HepG2 (cell line): ENCODE results near the gene TLK1. TPM values are rescaled to one million over a fixed set of nuclear protein-coding genes. Genes with fewer than 3 reads are reported as not detected.

Experiments used
- ATAC-seq: fragments of 200-7000 bp; cut with Tn5 transposase; 3 replicates; pipeline ENCODE4 v1.9.1; 2020; ENCODE audit warnings: mild to moderate bottlenecking, moderate library complexity
- BruUV-seq: library from RNA; stranded (reverse); fragments of 400-500 nt; replicated peaks from 2 replicates; lab custom pipeline; 2021; lab: Mats Ljungman, UMichigan
- CTCF ChIA-PET: fragments of 300-600 bp; formaldehyde crosslinking; extraction: SDS; loops from one replicate; lab custom pipeline; 2021; ENCODE audit warnings: low total read pairs, inconsistent platforms, low intra/inter-chr PET ratio; lab: Yijun Ruan, JAX
- POLR2A ChIA-PET: fragments of 350-600 bp; sonication (Branson Sonifier 250); formaldehyde crosslinking; loops from one replicate; lab custom pipeline; 2020; ENCODE audit warnings: antibody characterized with exemption, inconsistent platforms; lab: Yijun Ruan, JAX
- DNase-seq: peaks from one replicate; pipeline ENCODE4 v3.0.0-alpha.2; 2015; ENCODE audit warnings: low spot score
- FAIRE-seq: peaks from 3 replicates; lab custom pipeline; 2011; peaks lifted over from hg19 to GRCh38; lab: Jason Lieb, UNC
- H2AFZ ChIP-seq: one replicate; pipeline ENCODE4 v1.6.1; 2011; ENCODE audit warnings: low read length, inconsistent platforms
- H3K27ac ChIP-seq: fragments of 300-600 bp; 3 replicates; pipeline ENCODE4 v1.8.0; 2011; ENCODE audit warnings: mixed run types, mild to moderate bottlenecking, mixed read lengths, low read length, inconsistent platforms; ENCODE audit not compliant: insufficient read depth; ENCODE audit errors: extremely low read length
- H3K27me3 ChIP-seq, 2 experiments: fragments of 200-600 bp in 1 of 2; 2 replicates in 1 of 2; 3 replicates in 1 of 2; pipeline versions ENCODE4 v1.6.0 to v1.8.0; 2011; ENCODE audit warnings: low read length in 2 of 2, mild to moderate bottlenecking in 2 of 2, moderate library complexity in 2 of 2, inconsistent platforms in 1 of 2; ENCODE audit not compliant: insufficient read depth in 2 of 2, control insufficient read depth in 1 of 2
- H3K36me3 ChIP-seq, 2 experiments: fragments of 200-600 bp in 1 of 2; replicated peaks in 1 of 2; 2 replicates in 1 of 2; 3 replicates in 1 of 2; pipeline versions ENCODE4 v1.5.1 to v1.8.0; 2011; ENCODE audit warnings: low read length in 2 of 2, inconsistent platforms in 1 of 2; ENCODE audit not compliant: insufficient read depth in 2 of 2, control insufficient read depth in 1 of 2
- H3K4me1 ChIP-seq: 2 replicates; pipeline ENCODE4 v1.5.1; 2012; ENCODE audit warnings: low read length, inconsistent platforms; ENCODE audit not compliant: insufficient read depth
- H3K4me2 ChIP-seq: 2 replicates; pipeline ENCODE4 v1.6.0; 2011; ENCODE audit warnings: low read depth, low read length, inconsistent platforms
- H3K4me3 ChIP-seq, 3 experiments: fragments of 200-600 bp in 1 of 3; sonication (generic), shearing (Covaris generic) in 1 of 3; replicated peaks in 1 of 3; 2 replicates each; pipeline ENCODE4 v1.5.1; 2011 to 2016; ENCODE audit warnings: low read length in 3 of 3, inconsistent platforms in 2 of 3, low read depth in 2 of 3, mild to moderate bottlenecking in 2 of 3, control low read depth in 1 of 3, mixed read lengths in 1 of 3; ENCODE audit not compliant: insufficient read depth in 1 of 3
- H3K79me2 ChIP-seq: one replicate; pipeline ENCODE4 v1.6.1; 2011; ENCODE audit warnings: low read length, inconsistent platforms; ENCODE audit not compliant: insufficient read depth
- H3K9ac ChIP-seq: 2 replicates; pipeline ENCODE4 v1.6.0; 2011; ENCODE audit warnings: mild to moderate bottlenecking, low read depth, low read length, inconsistent platforms; ENCODE audit not compliant: insufficient read depth
- H3K9me3 ChIP-seq: 2 replicates; pipeline ENCODE4 v1.5.1; 2012; ENCODE audit warnings: mild to moderate bottlenecking, low read length
- H4K20me1 ChIP-seq: 2 replicates; pipeline ENCODE4 v1.6.0; 2011; ENCODE audit warnings: inconsistent platforms, mild to moderate bottlenecking, low read length, moderate library complexity; ENCODE audit not compliant: insufficient read depth
- GFI1 ChIP-seq: sonication (generic); formaldehyde crosslinking; IDR thresholded peaks from 2 replicates; pipeline ENCODE4 v1.5.0; 2020; ENCODE audit warnings: missing genetic modification reagents, mild to moderate bottlenecking, borderline replicate concordance
- HCFC1 ChIP-seq: fragments of 150-350 bp; IDR thresholded peaks from 2 replicates; pipeline ENCODE4 v1.6.1; 2014; ENCODE audit warnings: low read depth, low read length
- HNF4G ChIP-seq, 2 experiments: sonication (generic) in 1 of 2; formaldehyde crosslinking in 1 of 2; IDR thresholded peaks; 2 replicates each; pipeline versions ENCODE4 v1.4.0 to v1.6.1; 2011 to 2020; ENCODE audit warnings: borderline replicate concordance in 2 of 2, low read depth in 2 of 2, mild to moderate bottlenecking in 2 of 2, low read length in 1 of 2, missing genetic modification reagents in 1 of 2, moderate library complexity in 1 of 2
- MAFF ChIP-seq: IDR thresholded peaks from 2 replicates; pipeline ENCODE4 v1.6.1; 2011; ENCODE audit warnings: low read depth, low read length, improper control_type of control experiment
- MAZ ChIP-seq, 2 experiments: sonication (generic) in 1 of 2; formaldehyde crosslinking in 1 of 2; IDR thresholded peaks; 2 replicates each; pipeline versions ENCODE4 v1.5.0 to v1.6.1; 2012 to 2020; ENCODE audit warnings: low read depth in 2 of 2, mild to moderate bottlenecking in 2 of 2, borderline replicate concordance in 1 of 2, improper control_type of control experiment in 1 of 2, low read length in 1 of 2, missing genetic modification reagents in 1 of 2, moderate library complexity in 1 of 2
- RFXANK ChIP-seq: IDR thresholded peaks from 2 replicates; pipeline ENCODE4 v1.6.1; 2016
- TBX3 ChIP-seq: fragments of 450-650 bp; IDR thresholded peaks from 2 replicates; pipeline ENCODE4 v1.6.1; 2017; ENCODE audit warnings: antibody characterized with exemption, mild to moderate bottlenecking, inconsistent platforms, borderline replicate concordance
- YEATS4 ChIP-seq: sonication (generic); formaldehyde crosslinking; IDR thresholded peaks from 2 replicates; pipeline ENCODE4 v1.4.0; 2020; ENCODE audit warnings: missing genetic modification reagents, borderline replicate concordance
- ZNF274 ChIP-seq: sonication (generic); formaldehyde crosslinking; IDR thresholded peaks from 2 replicates; pipeline ENCODE4 v1.5.1; 2020; ENCODE audit warnings: mild to moderate bottlenecking, missing genetic modification reagents
- ZNF670 ChIP-seq: sonication (generic); formaldehyde crosslinking; IDR thresholded peaks from 2 replicates; pipeline ENCODE4 v1.8.0; 2022; ENCODE audit warnings: mild to moderate bottlenecking, missing genetic modification reagents, borderline replicate concordance
- WGBS: methylation state at CpG from one replicate; pipeline ENCODE4 v1.1.6; 2017; ENCODE audit warnings: low lambda C conversion rate; 5-methylcytosine and 5-hydroxymethylcytosine counted together
- in situ Hi-C: cut with HindIII; loops from 2 replicates; pipeline ENCODE4 v1.10.0; 2017; ENCODE audit warnings: low pct_unique_long_range_greater_than_20kb; ENCODE audit not compliant: extremely low pct_ligation_motif_present
- intact Hi-C: fragments of 100-400 bp; cut with micrococcal nuclease; formaldehyde crosslinking; loops from one replicate; pipeline ENCODE4 v1.10.0; 2022; ENCODE audit not compliant: unreplicated experiment
- polyA plus RNA-seq, 8 experiments: library from polyadenylated mRNA; depleted of rRNA in 3 of 8; stranded (reverse) in 7 of 8; unstranded in 1 of 8; fragments of >200 nt; fragmentation: Illumina TruSeq in 4 of 8; extraction: Trizol in 4 of 8; gene quantifications; 2 replicates each; pipeline versions ENCODE4 v1.2.1 to v1.2.3, GENCODE V29; 2011 to 2016; ENCODE audit warnings: low read depth in 4 of 8, missing spikeins in 1 of 8, mixed read lengths in 1 of 8; ENCODE audit not compliant: insufficient read depth in 1 of 8
- total RNA-seq, 5 experiments: library from RNA; depleted of rRNA; stranded (reverse); fragments of >200 nt; fragmentation: Illumina TruSeq; extraction: Trizol; gene quantifications; 2 replicates each; pipeline ENCODE4 v1.2.3, GENCODE V29; 2016; ENCODE audit warnings: low read depth in 1 of 5
- TF ChIP-seq, protein P1 (sequence below): sonication (generic); formaldehyde crosslinking; IDR thresholded peaks from 2 replicates; pipeline ENCODE4; 2020; ENCODE audit warnings: missing genetic modification reagents, mild to moderate bottlenecking, borderline replicate concordance
- TF ChIP-seq, protein P2 (sequence below): sonication (generic); formaldehyde crosslinking; IDR thresholded peaks from 2 replicates; pipeline ENCODE4 v1.4.0; 2020; ENCODE audit warnings: mild to moderate bottlenecking, missing genetic modification reagents

The TLK1 gene
- total and polyA plus RNA-seq, 2 of the 13 experiments (the other 11 are each of a cell fraction or from before 2014, with no cell fraction given), result 16.8 to 28.7 TPM

DNA sequence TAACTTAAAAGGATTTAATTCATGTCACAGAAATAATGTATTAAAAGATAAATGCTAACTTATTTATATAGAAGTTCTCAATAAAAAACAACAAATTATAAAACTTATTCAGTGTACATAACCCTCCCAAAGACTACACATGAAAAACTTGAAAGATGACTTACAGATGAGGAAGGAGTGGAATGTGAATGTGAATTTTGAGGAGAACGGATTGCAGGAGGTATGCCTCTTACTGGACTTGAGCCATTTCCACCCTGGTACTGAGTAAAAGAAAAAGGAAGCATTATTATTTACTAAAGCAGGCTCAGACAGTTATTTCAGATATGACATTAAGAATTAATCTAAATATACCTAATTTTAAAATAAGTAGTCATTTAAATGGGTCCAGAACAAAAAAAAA, 104.4 kb downstream of the TLK1 start:
- intact Hi-C loops (loop anchor here (10.0 kb wide), 1 partner anchor 358 kb away; no protein-coding TSS in a partner anchor), in situ Hi-C loops (no loop called here)
- POLR2A ChIA-PET, result no interaction called here
- WGBS, result 95% methylated on average over 1 of the region's 1 CpG
- TF ChIP-seq ZNF274 (CRISPR knock-in tag), result no peak
- TF ChIP-seq YEATS4 (CRISPR knock-in tag), result no peak
- no peak for TF ChIP-seq RFXANK (CRISPR knock-in tag)
- TF ChIP-seq MAFF, result no peak
- TF ChIP-seq GFI1 (CRISPR knock-in tag), result no peak
- TF ChIP-seq, protein P1, sequence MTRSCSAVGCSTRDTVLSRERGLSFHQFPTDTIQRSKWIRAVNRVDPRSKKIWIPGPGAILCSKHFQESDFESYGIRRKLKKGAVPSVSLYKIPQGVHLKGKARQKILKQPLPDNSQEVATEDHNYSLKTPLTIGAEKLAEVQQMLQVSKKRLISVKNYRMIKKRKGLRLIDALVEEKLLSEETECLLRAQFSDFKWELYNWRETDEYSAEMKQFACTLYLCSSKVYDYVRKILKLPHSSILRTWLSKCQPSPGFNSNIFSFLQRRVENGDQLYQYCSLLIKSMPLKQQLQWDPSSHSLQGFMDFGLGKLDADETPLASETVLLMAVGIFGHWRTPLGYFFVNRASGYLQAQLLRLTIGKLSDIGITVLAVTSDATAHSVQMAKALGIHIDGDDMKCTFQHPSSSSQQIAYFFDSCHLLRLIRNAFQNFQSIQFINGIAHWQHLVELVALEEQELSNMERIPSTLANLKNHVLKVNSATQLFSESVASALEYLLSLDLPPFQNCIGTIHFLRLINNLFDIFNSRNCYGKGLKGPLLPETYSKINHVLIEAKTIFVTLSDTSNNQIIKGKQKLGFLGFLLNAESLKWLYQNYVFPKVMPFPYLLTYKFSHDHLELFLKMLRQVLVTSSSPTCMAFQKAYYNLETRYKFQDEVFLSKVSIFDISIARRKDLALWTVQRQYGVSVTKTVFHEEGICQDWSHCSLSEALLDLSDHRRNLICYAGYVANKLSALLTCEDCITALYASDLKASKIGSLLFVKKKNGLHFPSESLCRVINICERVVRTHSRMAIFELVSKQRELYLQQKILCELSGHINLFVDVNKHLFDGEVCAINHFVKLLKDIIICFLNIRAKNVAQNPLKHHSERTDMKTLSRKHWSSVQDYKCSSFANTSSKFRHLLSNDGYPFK (CRISPR knock-in tag), result no peak
- TF ChIP-seq MAZ (IDR thresholded peaks at IDR 0.05; ENCODE audit: borderline replicate concordance, low read depth, low read length), result no peak
- no peak for TF ChIP-seq MAZ (CRISPR knock-in tag; IDR thresholded peaks at IDR 0.05; ENCODE audit: low read depth)
- TF ChIP-seq, protein P2, sequence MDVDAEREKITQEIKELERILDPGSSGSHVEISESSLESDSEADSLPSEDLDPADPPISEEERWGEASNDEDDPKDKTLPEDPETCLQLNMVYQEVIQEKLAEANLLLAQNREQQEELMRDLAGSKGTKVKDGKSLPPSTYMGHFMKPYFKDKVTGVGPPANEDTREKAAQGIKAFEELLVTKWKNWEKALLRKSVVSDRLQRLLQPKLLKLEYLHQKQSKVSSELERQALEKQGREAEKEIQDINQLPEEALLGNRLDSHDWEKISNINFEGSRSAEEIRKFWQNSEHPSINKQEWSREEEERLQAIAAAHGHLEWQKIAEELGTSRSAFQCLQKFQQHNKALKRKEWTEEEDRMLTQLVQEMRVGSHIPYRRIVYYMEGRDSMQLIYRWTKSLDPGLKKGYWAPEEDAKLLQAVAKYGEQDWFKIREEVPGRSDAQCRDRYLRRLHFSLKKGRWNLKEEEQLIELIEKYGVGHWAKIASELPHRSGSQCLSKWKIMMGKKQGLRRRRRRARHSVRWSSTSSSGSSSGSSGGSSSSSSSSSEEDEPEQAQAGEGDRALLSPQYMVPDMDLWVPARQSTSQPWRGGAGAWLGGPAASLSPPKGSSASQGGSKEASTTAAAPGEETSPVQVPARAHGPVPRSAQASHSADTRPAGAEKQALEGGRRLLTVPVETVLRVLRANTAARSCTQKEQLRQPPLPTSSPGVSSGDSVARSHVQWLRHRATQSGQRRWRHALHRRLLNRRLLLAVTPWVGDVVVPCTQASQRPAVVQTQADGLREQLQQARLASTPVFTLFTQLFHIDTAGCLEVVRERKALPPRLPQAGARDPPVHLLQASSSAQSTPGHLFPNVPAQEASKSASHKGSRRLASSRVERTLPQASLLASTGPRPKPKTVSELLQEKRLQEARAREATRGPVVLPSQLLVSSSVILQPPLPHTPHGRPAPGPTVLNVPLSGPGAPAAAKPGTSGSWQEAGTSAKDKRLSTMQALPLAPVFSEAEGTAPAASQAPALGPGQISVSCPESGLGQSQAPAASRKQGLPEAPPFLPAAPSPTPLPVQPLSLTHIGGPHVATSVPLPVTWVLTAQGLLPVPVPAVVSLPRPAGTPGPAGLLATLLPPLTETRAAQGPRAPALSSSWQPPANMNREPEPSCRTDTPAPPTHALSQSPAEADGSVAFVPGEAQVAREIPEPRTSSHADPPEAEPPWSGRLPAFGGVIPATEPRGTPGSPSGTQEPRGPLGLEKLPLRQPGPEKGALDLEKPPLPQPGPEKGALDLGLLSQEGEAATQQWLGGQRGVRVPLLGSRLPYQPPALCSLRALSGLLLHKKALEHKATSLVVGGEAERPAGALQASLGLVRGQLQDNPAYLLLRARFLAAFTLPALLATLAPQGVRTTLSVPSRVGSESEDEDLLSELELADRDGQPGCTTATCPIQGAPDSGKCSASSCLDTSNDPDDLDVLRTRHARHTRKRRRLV (CRISPR knock-in tag), result no peak
- no peak for TF ChIP-seq HNF4G (IDR thresholded peaks at IDR 0.05; ENCODE audit: borderline replicate concordance, low read depth, low read length)
- no peak for TF ChIP-seq HNF4G (CRISPR knock-in tag; IDR thresholded peaks at IDR 0.05; ENCODE audit: borderline replicate concordance, low read depth)
- no peak for TF ChIP-seq ZNF670 (CRISPR knock-in tag)
- no peak for TF ChIP-seq HCFC1
- TF ChIP-seq TBX3, result no peak
- ATAC-seq (no peak), FAIRE-seq (no peak), DNase-seq (no peak)
- peaks cover 11 to 81% of the 10 kb centered on the region in 2 experiments for H3K36me3 ChIP-seq
- no peak overlapping the region for H3K9ac ChIP-seq
- peaks cover 13% of the 10 kb centered on the region for H3K4me1 ChIP-seq
- no peaks in the 10 kb centered on the region for H3K9me3 ChIP-seq
- H4K20me1 ChIP-seq, result no peaks in the 10 kb centered on the region
- no peaks in the 10 kb centered on the region for H3K27me3 ChIP-seq
- H2AFZ ChIP-seq, result no peak overlapping the region
- H3K4me3 ChIP-seq, result no peak overlapping the region
- no TSS peak for BruUV-seq
- no peak overlapping the region for H3K4me2 ChIP-seq
- CTCF ChIA-PET, result no interaction called here
- H3K79me2 ChIP-seq, result no peaks in the 10 kb centered on the region
- no peak overlapping the region for H3K27ac ChIP-seq
